Fibroblast of lung (primary cell): ENCODE data around the gene SSUH2. TPM values are rescaled to one million over a fixed set of nuclear protein-coding genes. Genes with fewer than 3 reads are reported as not detected.

Experiments used
- DNase-seq, 2 donors: peaks; one replicate each; pipeline versions ENCODE4 v3.0.0 to v3.0.0-alpha.2; 2010; ENCODE audit warnings: low read depth in 2 of 2
- H2AFZ ChIP-seq: 2 replicates; pipeline ENCODE4 v1.5.1; 2012; ENCODE audit warnings: low read length, control low read depth, inconsistent platforms
- H3K27ac ChIP-seq: 2 replicates; pipeline ENCODE4 v1.5.1; 2011; ENCODE audit warnings: low read length, control low read depth; ENCODE audit not compliant: insufficient read depth
- H3K27me3 ChIP-seq: 2 replicates; pipeline ENCODE4 v1.5.1; 2011; ENCODE audit warnings: mild to moderate bottlenecking, low read length; ENCODE audit not compliant: control insufficient read depth, insufficient read depth
- H3K36me3 ChIP-seq: 2 replicates; pipeline ENCODE4 v1.5.1; 2011; ENCODE audit warnings: low read length; ENCODE audit not compliant: control insufficient read depth, insufficient read depth
- H3K4me1 ChIP-seq: 2 replicates; pipeline ENCODE4 v1.5.1; 2011; ENCODE audit warnings: low read length; ENCODE audit not compliant: control insufficient read depth, insufficient read depth; ENCODE audit errors: extremely low read depth
- H3K4me2 ChIP-seq: 2 replicates; pipeline ENCODE4 v1.5.1; 2011; ENCODE audit warnings: low read length, control low read depth; ENCODE audit not compliant: insufficient read depth; ENCODE audit errors: extremely low read depth
- H3K4me3 ChIP-seq, 4 experiments: fragments of 200-600 bp in 1 of 4; sonication (generic) in 1 of 4; replicated peaks in 1 of 4; 2 replicates each; pipeline ENCODE4 v1.5.1; 2011 to 2016; ENCODE audit warnings: low read length in 4 of 4, low read depth in 3 of 4, mild to moderate bottlenecking in 3 of 4, control low read depth in 2 of 4, inconsistent platforms in 1 of 4, mixed read lengths in 1 of 4; ENCODE audit not compliant: insufficient read depth in 1 of 4; ENCODE audit errors: control extremely low read depth in 1 of 4
- H3K79me2 ChIP-seq: 2 replicates; pipeline ENCODE4 v1.5.1; 2012; ENCODE audit warnings: mild to moderate bottlenecking, low read length, inconsistent platforms; ENCODE audit not compliant: control insufficient read depth, insufficient read depth
- H3K9ac ChIP-seq: 2 replicates; pipeline ENCODE4 v1.5.1; 2011; ENCODE audit warnings: mild to moderate bottlenecking, low read length, control low read depth; ENCODE audit not compliant: insufficient read depth
- H3K9me3 ChIP-seq: 2 replicates; pipeline ENCODE4 v1.5.1; 2012; ENCODE audit warnings: low read depth, low read length; ENCODE audit not compliant: control insufficient read depth, insufficient read depth
- H4K20me1 ChIP-seq: 2 replicates; pipeline ENCODE4 v1.5.1; 2011; ENCODE audit warnings: low read length; ENCODE audit not compliant: control insufficient read depth, insufficient read depth; ENCODE audit errors: extremely low read depth
- CTCF ChIP-seq, 2 donors: IDR thresholded peaks in 1 of 2; conservative IDR thresholded peaks in 1 of 2; 1 replicate in 1 of 2; 2 replicates in 1 of 2; pipeline ENCODE4 v1.5.1; 2011 to 2012; ENCODE audit warnings: low read length in 2 of 2, control low read depth in 1 of 2, inconsistent platforms in 1 of 2, low read depth in 1 of 2, mild to moderate bottlenecking in 1 of 2
- EZH2 ChIP-seq: IDR thresholded peaks from 2 replicates; pipeline ENCODE4 v1.5.1; 2012; ENCODE audit warnings: low read length, control low read depth, mild to moderate bottlenecking; ENCODE audit errors: missing control alignments
- polyA plus RNA-seq, 2 donors: library from polyadenylated mRNA; depleted of rRNA in 1 of 2; stranded (reverse) in 1 of 2; unstranded in 1 of 2; fragments of >200 nt; gene quantifications; 2 replicates each; pipeline ENCODE4 v1.2.1, GENCODE V29; 2011 to 2012; ENCODE audit warnings: missing spikeins in 1 of 2
- total RNA-seq: library from RNA; depleted of rRNA; stranded (reverse); fragments of >200 nt; gene quantifications from 2 replicates; pipeline ENCODE4 v1.2.1, GENCODE V29; 2014

Gene SSUH2
- total and polyA plus RNA-seq, 2 donors (not counting 1 experiment from before 2014, with no cell fraction given): 0.02 TPM; not detected in 1

- Histone ChIP-seq H4K20me1 (no peaks in the 10 kb centered on the region), H3K4me2 (no peak overlapping the region), H3K4me1 (no peaks in the 10 kb centered on the region), H3K9ac (no peak overlapping the region), H3K4me3 (no peak overlapping the region), H3K79me2 (no peaks in the 10 kb centered on the region), H2AFZ (no peak overlapping the region), H3K36me3 (no peaks in the 10 kb centered on the region), H3K9me3 (no peaks in the 10 kb centered on the region), H3K27ac (no peak overlapping the region), H3K27me3 (peaks cover 27% of the 10 kb centered on the region)
- no peak for DNase-seq
- no peak for TF ChIP-seq CTCF (conservative IDR thresholded peaks at IDR 0.05 in 1 of 2, IDR thresholded peaks at IDR 0.05 in 1 of 2; ENCODE audit: low read depth in 1 of 2, low read length in 2 of 2)
- TF ChIP-seq EZH2: no peak
These were observed 2.8 kb upstream of the SSUH2 start for GRCh38 chr3:8647137-8647985.

- no peak for DNase-seq
- TF ChIP-seq EZH2: no peak
- no peak for TF ChIP-seq CTCF (conservative IDR thresholded peaks at IDR 0.05 in 1 of 2, IDR thresholded peaks at IDR 0.05 in 1 of 2; ENCODE audit: low read depth in 1 of 2, low read length in 2 of 2)
- Histone ChIP-seq H4K20me1 (no peaks in the 10 kb centered on the region), H3K27ac (no peak overlapping the region), H3K36me3 (no peaks in the 10 kb centered on the region), H3K4me2 (no peak overlapping the region), H3K9me3 (no peaks in the 10 kb centered on the region), H3K4me3 (no peak overlapping the region), H3K4me1 (no peaks in the 10 kb centered on the region), H2AFZ (no peak overlapping the region), H3K79me2 (no peaks in the 10 kb centered on the region), H3K27me3 (peaks cover 25% of the 10 kb centered on the region), H3K9ac (no peak overlapping the region)
These were observed 1.8 kb upstream of the SSUH2 start for GRCh38 chr3:8646313-8646938.

GRCh38 chr3:8645712-8646111 is 1.1 kb upstream of the SSUH2 start:
- Histone ChIP-seq H3K4me3 (no peak overlapping the region), H3K36me3 (no peaks in the 10 kb centered on the region), H2AFZ (no peak overlapping the region), H3K4me1 (no peaks in the 10 kb centered on the region), H3K27me3 (peaks cover 21% of the 10 kb centered on the region), H3K79me2 (no peaks in the 10 kb centered on the region), H3K4me2 (no peak overlapping the region), H3K9ac (no peak overlapping the region), H3K9me3 (no peaks in the 10 kb centered on the region), H3K27ac (no peak overlapping the region), H4K20me1 (no peaks in the 10 kb centered on the region)
- no peak for DNase-seq
- no peak for TF ChIP-seq EZH2
- no peak for TF ChIP-seq CTCF (conservative IDR thresholded peaks at IDR 0.05 in 1 of 2, IDR thresholded peaks at IDR 0.05 in 1 of 2; ENCODE audit: low read depth in 1 of 2, low read length in 2 of 2)
